ENCODE results near the gene LEFTY2. TPM values are rescaled to one million over a fixed set of nuclear protein-coding genes. Genes with fewer than 3 reads are reported as not detected.
"Not testable (repeated sequence)": the region's sequence is repeated elsewhere in the genome, so short reads cannot be mapped to it uniquely, and the experiment has no call there.

The LEFTY2 gene
- total RNA-seq, 2 donors from 2014 or later, result 3.4 to 4.2 TPM

DNA sequence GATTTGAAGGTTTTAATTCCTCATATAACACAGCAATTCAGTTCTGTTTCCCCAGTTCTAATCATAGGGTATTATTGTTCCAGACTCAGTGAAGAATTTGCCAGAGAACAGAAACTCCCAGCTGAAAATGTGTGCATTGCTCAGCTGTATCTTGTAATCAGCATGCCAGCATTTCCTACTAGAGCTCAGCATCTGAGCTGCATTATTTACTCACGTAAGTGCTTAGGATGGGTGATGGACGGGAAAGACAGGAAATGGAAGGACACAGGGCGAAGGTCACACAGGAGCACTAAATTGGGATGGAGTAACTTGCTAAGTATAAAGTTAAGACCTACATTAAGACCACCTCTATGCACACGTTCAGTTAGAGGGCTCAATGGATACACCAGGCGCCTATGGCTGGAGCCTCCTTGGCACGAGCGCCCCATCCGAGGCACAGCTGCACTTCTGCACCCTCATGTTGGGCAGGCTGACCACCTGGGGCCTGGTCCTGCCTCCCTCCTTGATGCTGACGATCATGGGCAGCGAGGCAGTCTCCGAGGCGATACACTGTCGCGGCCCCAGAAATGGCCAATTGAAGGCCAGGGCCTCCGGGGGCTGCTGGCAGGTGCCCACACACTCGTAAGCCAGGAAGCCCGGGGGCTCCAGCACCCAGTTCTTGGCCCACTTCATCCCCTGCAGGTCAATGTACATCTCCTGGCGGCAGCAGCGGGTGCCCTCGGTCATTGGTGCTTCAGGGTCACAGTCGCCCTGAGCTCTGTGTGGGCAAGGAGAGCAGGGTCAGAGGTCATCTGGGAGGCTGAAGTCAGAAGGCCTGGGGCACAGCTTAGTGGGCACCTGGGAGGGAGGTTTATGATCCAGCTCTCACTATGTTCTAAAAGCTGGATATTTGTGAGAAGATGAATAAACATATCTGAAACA, 3.7 kb downstream of the LEFTY2 start:
- intact Hi-C loops (cut with DNase I), result no loop called here
- DNase-seq (ENCODE audit: low spot score), result peak; percentile 72

DNA sequence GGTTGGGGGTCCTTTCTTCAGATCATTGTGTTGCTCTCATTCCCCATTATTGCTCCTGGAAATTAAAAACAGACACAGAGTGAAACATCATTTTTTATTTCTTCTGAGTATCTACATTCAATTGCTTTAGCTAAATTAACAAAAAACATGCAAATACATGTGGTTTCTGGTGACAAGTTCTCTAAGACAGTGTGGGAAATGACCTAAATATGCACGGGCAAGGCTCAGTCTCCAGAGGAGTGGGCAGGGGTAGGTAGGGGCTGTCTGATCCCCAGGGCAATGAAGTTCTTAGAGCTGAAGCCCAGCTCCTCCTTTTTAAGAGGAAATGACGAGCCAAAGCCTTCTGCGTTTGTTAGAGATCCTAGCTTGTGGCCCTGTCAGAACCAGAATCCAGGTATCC, 4.5 kb downstream of the LEFTY2 start:
- peak; percentile 11 for DNase-seq (ENCODE audit: low spot score)
- intact Hi-C loops (cut with DNase I), result no loop called here

GRCh38 chr1:225936086-225936485, 4.9 kb downstream of the LEFTY2 start:
- DNase-seq (ENCODE audit: low spot score); intact Hi-C loops (cut with DNase I): not testable (repeated sequence)

- intact Hi-C loops (cut with DNase I), result loop anchor here in 1 of 2 donors (5.0 kb wide), 1 partner anchor 448 kb away; no protein-coding TSS in a partner anchor
Observed at GRCh38 chr1:225934711-225935110, 6.3 kb downstream of the LEFTY2 start.

DNA sequence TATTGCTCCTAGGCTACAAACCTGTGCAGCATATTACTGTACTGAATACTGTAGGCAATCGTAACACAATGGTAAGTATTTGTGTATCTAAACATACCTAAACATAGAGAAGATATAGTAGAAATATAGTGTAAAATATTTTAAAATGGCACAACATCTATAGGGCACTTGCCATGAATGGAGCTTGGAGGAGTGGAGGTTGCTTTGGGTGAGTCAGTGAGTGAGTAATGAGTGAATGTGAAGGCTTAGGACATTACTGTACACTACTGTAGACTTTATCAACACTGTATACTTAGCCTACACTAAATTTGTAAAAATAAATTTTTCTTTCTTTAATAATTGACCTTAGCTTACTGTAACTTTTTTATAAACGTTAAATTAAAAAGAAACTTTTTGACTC, 7.9 kb downstream of the LEFTY2 start:
- intact Hi-C loops (cut with DNase I), result loop anchor here in 1 of 2 donors (5.0 kb wide), 1 partner anchor 449 kb away; no protein-coding TSS in a partner anchor

More at GRCh38 chr1:225934711-225935110, 6.3 kb downstream of the LEFTY2 start:
- DNase-seq (ENCODE audit: low spot score), result no peak

DNA sequence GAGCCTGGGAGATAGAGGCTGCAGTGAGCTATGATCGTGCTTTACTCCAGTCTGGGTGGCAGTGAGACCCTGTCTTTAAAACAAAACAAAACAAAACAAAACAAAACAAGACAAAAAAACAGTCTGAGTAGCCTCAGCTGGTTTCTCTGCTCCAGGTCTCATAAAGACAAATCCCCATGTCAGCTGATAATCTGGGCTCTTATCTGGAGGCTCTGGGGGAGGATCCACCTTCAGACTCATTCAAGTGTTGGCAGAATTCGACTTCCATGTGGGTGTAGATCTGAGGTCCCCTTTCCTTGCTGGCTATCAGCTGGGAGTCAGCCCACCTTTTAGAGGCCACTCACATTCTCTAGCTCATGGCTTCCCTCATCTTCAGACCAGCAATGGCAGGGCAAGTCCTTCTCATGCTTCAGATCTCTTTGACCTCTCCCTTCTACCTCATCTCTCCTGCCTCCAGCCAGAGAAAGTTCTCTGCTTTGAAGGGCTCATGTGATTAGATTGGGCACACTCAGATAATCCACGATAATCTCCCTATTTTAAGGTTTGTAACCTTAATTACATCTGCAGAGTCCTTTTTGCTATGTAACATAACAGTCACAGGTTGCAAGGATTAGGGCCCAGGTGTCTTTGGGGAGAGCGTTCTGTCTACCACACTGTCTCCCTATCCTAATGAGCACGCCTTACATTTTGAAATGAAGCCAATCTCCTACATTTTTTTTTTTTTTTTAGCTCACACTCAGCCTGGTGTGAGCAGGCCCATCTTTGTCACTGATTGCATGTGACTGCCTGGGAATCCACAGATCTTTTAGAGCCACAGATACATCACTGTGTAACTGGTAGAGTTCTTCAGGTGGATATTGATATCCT, 9.5 kb downstream of the LEFTY2 start:
- no peak for DNase-seq (ENCODE audit: low spot score)
- intact Hi-C loops (cut with DNase I), result loop anchor here in 1 of 2 donors (5.0 kb wide), 1 partner anchor 451 kb away; no protein-coding TSS in a partner anchor

More for the DNA sequence above, 7.9 kb downstream of the LEFTY2 start:
- DNase-seq (ENCODE audit: low spot score), result no peak

DNA sequence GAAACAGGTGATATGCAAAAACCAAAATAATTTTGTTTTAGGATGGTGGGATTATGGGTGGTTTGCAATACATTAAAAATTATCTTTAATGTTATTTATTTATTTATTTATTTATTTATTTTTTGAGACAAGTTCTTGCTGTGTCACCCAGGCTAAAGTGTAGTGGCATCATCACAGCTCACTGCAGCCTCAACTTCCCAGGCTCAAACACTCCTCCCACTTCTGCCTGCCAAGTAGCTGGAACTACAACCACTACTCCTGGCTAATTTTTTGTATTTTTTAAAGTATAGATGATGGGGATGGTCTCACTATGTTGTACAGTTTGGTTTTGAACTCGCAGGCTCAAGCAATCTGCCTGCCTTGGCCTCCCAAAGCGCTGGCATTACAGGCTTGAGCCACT, 10.5 kb downstream of the LEFTY2 start:
- no peak for DNase-seq (ENCODE audit: low spot score)
- intact Hi-C loops (cut with DNase I), result loop anchor here in 1 of 2 donors (5.0 kb wide), 1 partner anchor 452 kb away; no protein-coding TSS in a partner anchor

DNA sequence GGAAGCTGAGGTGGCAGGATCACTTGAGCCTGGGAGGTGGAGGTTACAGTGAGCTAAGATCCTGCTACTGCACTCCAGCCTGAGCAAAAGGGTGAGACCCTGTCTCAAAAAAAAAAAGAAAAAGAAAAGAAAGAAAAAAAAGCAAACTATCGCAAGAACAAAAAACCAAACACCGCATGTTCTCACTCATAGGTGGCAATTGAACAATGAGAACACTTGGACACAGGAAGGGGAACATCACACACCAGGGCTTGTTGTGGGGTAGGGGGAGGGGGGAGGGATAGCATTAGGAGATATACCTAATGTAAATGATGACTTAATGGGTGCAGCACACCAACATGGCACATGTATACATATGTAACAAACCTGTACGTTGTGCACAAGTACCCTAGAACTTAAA, 11.6 kb downstream of the LEFTY2 start:
- DNase-seq (ENCODE audit: low spot score); intact Hi-C loops (cut with DNase I): not testable (repeated sequence)

DNA sequence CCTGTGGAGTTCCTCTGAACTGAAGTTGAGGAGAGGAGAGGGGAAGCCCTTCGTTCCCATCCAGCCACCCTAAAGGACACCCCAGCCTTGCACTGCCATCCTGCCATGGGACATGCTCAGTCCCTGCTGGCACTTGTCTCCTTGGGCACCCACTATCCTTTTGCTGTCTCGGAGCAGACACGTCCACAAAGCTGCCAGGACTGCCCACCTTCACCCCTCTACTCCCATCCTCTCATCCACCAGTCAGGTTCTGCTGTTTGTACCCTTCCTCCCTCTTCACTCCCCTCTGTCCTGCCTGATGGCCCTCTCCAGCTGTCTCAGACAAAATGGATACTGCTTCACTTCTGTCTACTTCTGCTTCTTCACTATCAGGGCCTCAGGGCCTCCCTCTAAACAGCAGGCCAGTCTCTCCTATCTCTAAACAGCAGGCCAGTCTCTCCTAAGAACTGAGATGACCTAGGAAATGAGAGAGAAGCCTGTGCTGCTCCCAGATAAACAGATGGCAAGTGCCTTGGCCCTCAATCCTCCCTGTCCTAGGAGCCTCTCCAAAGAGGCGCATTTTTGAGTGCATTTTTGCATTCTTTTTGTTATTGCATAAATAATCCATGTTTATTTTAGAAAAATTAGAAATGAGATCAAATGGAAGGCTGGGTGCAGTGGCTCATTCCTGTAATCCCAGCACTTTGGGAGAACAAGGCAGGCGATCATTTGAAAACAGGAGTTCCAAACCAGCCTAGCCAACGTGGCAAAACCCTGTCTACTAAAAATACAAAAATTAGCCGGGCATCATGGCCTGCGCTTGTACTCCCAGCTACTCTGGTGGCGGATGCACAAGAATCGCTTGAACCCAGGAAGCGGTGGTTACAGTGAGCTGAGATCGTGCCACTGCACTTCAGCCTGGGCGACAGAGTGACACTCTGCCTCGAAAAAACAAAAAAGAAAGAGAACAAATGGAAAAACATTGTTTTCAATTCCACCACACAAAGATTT, 12.5 kb downstream of the LEFTY2 start:
- DNase-seq (ENCODE audit: low spot score), result no peak
- intact Hi-C loops (cut with DNase I), result no loop called here

GRCh38 chr1:225926551-225927113, 14.4 kb downstream of the LEFTY2 start:
- intact Hi-C loops (cut with DNase I), result no loop called here
- DNase-seq (ENCODE audit: low spot score), result no peak

DNA sequence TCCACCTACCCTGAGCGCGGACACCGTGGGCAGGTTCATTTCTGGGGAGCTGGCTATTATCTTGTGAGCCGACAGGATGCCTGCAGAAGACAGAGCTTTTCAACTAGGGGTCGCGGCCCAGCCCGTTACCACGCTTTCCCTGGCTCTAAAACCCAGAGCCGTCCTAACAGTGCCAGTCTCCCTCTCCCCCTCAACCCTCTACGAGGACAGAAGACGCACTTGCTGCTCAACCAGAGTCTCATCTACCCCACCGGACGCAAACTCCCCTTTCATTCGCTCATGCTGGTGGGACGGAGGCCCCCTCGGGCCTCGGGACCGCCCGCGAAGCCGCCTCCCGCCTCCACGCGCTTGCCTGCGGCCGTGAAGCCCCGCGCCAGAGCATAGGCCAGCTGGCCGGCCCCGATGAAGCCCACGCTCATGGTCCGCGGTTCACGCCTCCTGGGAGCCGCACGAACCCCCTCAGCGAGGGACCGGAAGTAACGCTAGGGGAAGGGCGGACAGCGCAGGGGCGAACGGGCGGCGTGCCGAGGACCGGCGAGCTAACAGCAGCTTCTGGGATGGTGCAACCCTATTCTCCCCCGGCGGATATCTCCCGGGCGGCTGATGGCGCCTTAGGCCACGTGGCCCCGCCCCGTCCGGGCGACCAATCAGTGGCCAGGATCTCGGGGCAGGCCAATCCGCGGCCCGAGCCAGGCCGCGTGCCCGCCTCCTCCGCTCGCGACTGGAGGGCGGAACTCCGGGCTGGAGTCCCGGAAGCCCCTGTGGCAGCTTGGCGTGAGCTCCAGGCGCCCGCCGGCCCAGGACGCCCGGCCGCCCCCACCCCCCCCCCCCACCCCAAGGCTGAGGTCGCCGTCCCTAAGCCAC, 17.1 kb downstream of the LEFTY2 start, which contains the start of gene PYCR2:
Gene PYCR2 (minus strand): TSS at position 559 of the 864 bp plus-strand sequence. CDS start 140 bp downstream, at position 419.
- DNase-seq (ENCODE audit: low spot score), result peak; percentile 99
- intact Hi-C loops (cut with DNase I), result no loop called here

DNA sequence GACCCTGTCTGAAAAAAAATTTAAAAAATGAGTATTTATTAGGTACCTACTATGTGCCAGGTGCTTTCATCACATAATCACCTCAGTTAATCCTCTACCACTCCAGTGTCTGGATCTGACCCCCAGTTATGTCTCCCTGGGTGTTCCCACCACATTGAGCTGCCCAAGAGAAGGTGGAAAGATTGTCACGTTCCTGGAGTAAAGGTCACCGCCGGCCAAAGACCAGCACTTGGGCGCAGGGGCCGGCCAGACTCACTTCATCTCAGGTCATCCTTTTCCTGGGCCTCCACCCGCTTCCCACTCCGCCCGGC, 17.7 kb downstream of the LEFTY2 start:
- intact Hi-C loops (cut with DNase I), result no loop called here
- DNase-seq (ENCODE audit: low spot score), result no peak

GRCh38 chr1:225921734-225922709, 19.0 kb downstream of the LEFTY2 start:
- intact Hi-C loops (cut with DNase I), result no loop called here
- DNase-seq (ENCODE audit: low spot score), result no peak

GRCh38 chr1:225919906-225920305, 21.1 kb downstream of the LEFTY2 start:
- intact Hi-C loops (cut with DNase I), result loop anchor here (5.0 to 10.0 kb wide), 2 partner anchors 145 to 148 kb away; partner anchors contain the start of gene SRP9 (in 1 of the 2)
- peak; percentile 89 for DNase-seq (ENCODE audit: low spot score)

DNA sequence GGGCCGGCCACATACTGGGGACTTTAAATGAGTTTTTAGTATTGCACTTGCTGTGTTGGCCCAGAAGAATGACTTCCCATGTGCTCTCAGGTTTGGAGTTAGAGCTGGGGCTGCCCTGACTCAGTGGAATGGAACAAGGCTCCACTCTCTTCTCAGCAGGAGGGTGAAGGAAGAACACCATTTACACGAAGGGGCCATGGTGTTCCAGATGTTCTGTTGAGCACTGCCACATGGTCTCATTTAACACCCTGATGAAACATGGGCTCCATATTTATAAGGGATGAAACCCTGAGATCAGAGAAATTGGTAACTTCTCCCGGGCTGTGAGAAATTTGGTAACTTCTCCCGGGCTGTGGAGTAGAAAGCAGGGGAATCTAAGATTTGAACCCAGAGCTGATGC, 22.7 kb downstream of the LEFTY2 start:
- intact Hi-C loops (cut with DNase I), result loop anchor here (5.0 to 10.0 kb wide), 2 partner anchors 143 to 146 kb away; partner anchors contain the start of gene SRP9 (in 1 of the 2)

GRCh38 chr1:225917536-225917935, 23.5 kb downstream of the LEFTY2 start:
- intact Hi-C loops (cut with DNase I), result loop anchor here (5.0 to 10.0 kb wide), 2 partner anchors 143 to 145 kb away; partner anchors contain the start of gene SRP9 (in 1 of the 2)
- DNase-seq (ENCODE audit: low spot score), result no peak

More for the DNA sequence above, 22.7 kb downstream of the LEFTY2 start:
- DNase-seq (ENCODE audit: low spot score), result no peak
